ENCODE results near the gene BATF.

DNA sequence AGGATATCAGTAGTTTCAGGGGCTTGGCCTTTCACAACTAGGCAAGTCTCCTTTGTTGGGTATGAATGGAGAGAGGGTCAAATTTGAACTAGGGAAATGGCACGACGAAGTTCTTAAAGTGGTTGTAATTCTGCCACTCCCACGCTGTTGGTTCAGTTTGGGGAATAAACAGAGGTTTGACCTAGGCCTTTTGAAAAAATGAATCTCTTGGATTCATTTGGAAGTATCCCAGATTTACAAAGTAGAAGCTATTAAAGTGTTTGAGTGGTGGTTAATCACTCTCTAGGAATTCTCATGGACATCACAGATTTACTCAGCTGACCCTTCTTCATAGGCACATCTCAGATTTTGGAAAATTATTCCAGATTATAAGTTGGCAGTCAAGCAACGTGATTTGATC is 14.8 kb downstream of the BATF start:
- TF ChIP-seq, protein P1, sequence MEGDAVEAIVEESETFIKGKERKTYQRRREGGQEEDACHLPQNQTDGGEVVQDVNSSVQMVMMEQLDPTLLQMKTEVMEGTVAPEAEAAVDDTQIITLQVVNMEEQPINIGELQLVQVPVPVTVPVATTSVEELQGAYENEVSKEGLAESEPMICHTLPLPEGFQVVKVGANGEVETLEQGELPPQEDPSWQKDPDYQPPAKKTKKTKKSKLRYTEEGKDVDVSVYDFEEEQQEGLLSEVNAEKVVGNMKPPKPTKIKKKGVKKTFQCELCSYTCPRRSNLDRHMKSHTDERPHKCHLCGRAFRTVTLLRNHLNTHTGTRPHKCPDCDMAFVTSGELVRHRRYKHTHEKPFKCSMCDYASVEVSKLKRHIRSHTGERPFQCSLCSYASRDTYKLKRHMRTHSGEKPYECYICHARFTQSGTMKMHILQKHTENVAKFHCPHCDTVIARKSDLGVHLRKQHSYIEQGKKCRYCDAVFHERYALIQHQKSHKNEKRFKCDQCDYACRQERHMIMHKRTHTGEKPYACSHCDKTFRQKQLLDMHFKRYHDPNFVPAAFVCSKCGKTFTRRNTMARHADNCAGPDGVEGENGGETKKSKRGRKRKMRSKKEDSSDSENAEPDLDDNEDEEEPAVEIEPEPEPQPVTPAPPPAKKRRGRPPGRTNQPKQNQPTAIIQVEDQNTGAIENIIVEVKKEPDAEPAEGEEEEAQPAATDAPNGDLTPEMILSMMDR (IDR thresholded peaks at IDR 0.05; ENCODE audit: poor library complexity): no peak
- TF ChIP-seq EZH2phosphoT487 (IDR thresholded peaks at IDR 0.05; ENCODE audit: low read depth, severe bottlenecking, unreplicated experiment) (no peak), EZH2 (IDR thresholded peaks at IDR 0.05; ENCODE audit: borderline replicate concordance) (no peak)
